Chondrocyte (in vitro differentiated cells): ENCODE measurements around the gene CPSF4L. TPM values are rescaled to one million over a fixed set of nuclear protein-coding genes. Genes with fewer than 3 reads are reported as not detected.

Source experiments
- DNase-seq: peaks from one replicate; pipeline ENCODE4 v3.0.0; 2021; ENCODE audit warnings: mixed read lengths, low spot score
- H3K27ac Mint-ChIP-seq: one replicate; pipeline ENCODE4 v1.8.0; 2021; ENCODE audit warnings: mild to moderate bottlenecking, moderate library complexity, mixed read lengths; ENCODE audit not compliant: unreplicated experiment
- H3K27me3 Mint-ChIP-seq: 2 replicates; pipeline ENCODE4 v1.8.0; 2021; ENCODE audit warnings: low read depth, mixed read lengths
- H3K36me3 Mint-ChIP-seq: 2 replicates; pipeline ENCODE4 v1.8.0; 2021; ENCODE audit warnings: low read depth, mixed read lengths
- H3K4me1 Mint-ChIP-seq: 2 replicates; pipeline ENCODE4 v1.8.0; 2021; ENCODE audit warnings: low read depth, mild to moderate bottlenecking, mixed read lengths
- H3K4me3 Mint-ChIP-seq: one replicate; pipeline ENCODE4 v1.8.0; 2021; ENCODE audit warnings: mild to moderate bottlenecking, moderate library complexity, mixed read lengths; ENCODE audit not compliant: unreplicated experiment
- H3K9me3 Mint-ChIP-seq: 2 replicates; pipeline ENCODE4 v1.8.0; 2021; ENCODE audit warnings: low read depth, mixed read lengths
- total RNA-seq: library from RNA; stranded (reverse); gene quantifications from 3 replicates; pipeline ENCODE4 v1.2.1, GENCODE V29; 2021
- TF ChIP-seq, protein P1 (sequence below): fragments of 200-600 bp; sonication (generic); IDR thresholded peaks from 2 replicates; pipeline ENCODE4 v1.5.0; 2021; ENCODE audit warnings: antibody characterized with exemption, mild to moderate bottlenecking, moderate library complexity

CPSF4L gene
- total RNA-seq, 1 donor from 2014 or later: not detected

DNA sequence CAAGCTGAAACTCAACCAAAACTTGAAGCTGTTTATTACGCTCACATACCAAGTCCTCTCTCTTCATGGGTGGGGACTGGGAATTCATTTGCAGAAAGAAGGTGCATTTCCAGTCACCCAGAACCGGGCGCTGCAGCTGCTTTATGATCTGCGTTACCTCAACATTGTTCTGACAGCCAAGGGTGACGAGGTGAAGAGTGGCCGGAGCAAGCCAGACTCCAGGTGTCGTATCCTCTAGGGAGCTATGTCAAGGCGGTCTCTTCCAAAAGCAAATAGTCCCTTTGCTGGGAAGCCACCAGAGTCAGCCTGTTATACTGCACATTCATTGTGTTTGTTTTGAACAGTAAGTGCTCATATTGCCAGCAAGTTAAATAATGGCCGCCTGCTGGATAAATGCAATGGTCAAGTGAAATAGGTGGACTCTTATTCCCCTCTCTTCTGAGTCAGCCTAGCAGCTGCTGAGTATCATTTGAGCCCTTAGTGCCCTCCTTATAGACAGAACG lies 56.2 kb downstream of the CPSF4L start:
- Mint-ChIP-seq H3K36me3 (peaks cover 53% of the 10 kb centered on the region), H3K27me3 (no peaks in the 10 kb centered on the region), H3K27ac (no peak overlapping the region), H3K4me3 (no peak overlapping the region), H3K4me1 (peaks cover 8% of the 10 kb centered on the region), H3K9me3 (no peaks in the 10 kb centered on the region)
- TF ChIP-seq, protein P1, sequence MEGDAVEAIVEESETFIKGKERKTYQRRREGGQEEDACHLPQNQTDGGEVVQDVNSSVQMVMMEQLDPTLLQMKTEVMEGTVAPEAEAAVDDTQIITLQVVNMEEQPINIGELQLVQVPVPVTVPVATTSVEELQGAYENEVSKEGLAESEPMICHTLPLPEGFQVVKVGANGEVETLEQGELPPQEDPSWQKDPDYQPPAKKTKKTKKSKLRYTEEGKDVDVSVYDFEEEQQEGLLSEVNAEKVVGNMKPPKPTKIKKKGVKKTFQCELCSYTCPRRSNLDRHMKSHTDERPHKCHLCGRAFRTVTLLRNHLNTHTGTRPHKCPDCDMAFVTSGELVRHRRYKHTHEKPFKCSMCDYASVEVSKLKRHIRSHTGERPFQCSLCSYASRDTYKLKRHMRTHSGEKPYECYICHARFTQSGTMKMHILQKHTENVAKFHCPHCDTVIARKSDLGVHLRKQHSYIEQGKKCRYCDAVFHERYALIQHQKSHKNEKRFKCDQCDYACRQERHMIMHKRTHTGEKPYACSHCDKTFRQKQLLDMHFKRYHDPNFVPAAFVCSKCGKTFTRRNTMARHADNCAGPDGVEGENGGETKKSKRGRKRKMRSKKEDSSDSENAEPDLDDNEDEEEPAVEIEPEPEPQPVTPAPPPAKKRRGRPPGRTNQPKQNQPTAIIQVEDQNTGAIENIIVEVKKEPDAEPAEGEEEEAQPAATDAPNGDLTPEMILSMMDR: no peak
- peak; percentile 26 for DNase-seq

DNA sequence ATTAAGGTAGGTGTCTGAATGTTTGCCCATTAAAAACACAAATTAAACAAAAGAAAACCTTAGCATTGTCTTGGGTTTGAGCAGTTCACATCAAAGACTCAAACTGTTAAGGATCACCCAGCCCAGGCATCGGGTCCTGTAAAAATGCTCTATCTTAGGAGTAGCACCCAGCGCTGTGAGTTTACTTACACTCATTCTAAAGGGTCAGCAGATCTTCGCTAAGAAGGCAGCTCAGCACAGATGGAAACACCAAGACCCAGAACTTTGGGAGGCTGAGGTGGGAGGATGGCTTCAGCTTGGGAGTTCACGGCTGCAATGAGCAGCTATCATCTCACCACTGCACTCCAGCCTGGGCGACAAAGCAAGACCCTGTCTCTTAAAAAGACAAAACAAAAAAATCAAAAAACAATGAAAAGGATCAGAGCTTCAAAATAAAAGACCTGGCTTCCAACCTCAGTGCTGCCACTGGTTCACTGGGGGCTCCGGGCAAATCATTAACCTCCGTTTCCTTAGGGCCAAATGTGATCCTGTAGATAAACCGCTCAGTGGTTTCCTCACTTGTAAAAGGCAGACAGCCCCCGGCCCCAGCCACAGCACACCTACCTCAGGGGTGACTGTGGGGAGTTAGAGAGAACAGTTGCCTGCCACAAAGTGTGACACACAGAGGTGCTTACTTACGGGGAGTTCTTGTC lies 57.7 kb downstream of the CPSF4L start:
- H3K4me3 Mint-ChIP-seq: no peak overlapping the region
- DNase-seq: no peak
- no peaks in the 10 kb centered on the region for H3K9me3 Mint-ChIP-seq
- no peaks in the 10 kb centered on the region for H3K4me1 Mint-ChIP-seq
- no peaks in the 10 kb centered on the region for H3K27me3 Mint-ChIP-seq
- TF ChIP-seq, protein P1: no peak
- peaks cover 66% of the 10 kb centered on the region for H3K36me3 Mint-ChIP-seq
- no peak overlapping the region for H3K27ac Mint-ChIP-seq

DNA sequence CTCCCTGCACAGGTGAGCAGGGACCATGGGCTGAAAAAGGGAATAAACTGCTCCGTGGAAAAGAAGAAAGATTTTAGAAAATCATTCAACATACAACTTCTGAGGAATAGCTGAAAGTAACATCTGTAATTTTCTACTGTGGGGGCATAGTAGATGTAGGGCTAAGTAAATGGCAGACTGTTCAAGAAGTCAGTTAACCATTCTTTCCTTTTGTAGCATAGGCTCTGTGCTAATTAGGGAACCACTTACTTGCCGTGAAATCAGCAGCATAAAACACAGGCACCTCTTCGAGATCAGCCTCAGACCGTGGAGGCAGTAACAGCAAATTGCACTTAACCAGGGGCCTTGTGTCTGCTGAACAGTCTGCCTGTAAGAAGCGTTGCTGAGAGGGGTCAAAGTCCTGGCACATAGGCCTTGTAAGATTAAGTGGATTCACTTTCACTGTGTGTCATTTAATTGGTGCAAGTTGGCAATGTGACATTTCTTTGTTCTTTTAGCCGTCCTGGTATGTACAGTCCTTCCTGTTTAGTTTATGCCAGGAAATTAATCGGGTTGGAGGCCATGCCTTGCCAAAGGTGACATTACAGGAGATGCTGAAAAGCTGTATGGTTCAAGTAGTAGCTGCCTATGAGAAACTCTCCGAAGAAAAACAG lies 58.4 kb downstream of the CPSF4L start:
- H3K27ac Mint-ChIP-seq: no peak overlapping the region
- no peaks in the 10 kb centered on the region for H3K9me3 Mint-ChIP-seq
- H3K4me3 Mint-ChIP-seq: no peak overlapping the region
- no peaks in the 10 kb centered on the region for H3K4me1 Mint-ChIP-seq
- H3K27me3 Mint-ChIP-seq: no peaks in the 10 kb centered on the region
- peaks cover 66% of the 10 kb centered on the region for H3K36me3 Mint-ChIP-seq
- TF ChIP-seq, protein P1: no peak
- DNase-seq: no peak

DNA sequence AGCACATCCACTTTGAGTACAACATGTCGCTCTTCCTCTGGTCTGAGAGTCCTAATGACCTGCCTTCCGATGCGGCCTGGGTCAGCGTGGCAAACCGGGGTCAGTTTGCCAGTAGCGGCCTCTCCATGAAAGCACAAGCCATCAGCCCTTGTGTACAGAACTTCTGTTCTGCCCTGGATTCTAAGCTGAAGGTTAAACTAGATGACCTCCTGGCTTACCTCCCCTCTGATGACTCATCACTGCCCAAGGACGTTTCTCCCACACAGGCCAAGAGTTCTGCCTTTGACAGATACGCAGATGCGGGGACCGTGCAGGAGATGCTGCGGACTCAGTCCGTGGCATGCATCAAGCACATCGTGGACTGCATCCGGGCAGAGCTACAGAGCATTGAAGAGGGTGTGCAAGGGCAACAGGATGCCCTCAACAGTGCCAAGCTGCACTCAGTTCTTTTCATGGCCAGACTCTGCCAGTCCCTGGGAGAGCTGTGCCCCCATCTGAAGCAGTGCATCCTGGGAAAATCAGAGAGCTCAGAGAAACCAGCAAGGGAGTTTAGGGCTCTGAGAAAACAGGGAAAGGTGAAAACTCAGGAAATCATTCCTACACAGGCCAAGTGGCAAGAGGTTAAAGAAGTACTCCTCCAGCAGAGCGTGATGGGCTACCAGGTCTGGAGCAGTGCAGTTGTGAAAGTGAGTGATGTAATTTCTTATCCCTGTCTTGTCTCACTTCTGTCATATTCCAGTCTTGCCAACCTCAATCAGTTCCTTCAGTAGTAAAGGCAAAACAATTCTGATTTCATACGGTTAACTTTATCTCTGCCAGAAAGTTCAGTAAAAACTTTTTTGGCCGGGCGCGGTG lies 60.2 kb downstream of the CPSF4L start:
- Mint-ChIP-seq H3K4me3 (no peak overlapping the region), H3K36me3 (peaks cover 70% of the 10 kb centered on the region), H3K27ac (peak overlapping the region; percentile 29), H3K27me3 (no peaks in the 10 kb centered on the region), H3K4me1 (no peaks in the 10 kb centered on the region), H3K9me3 (no peaks in the 10 kb centered on the region)
- DNase-seq: no peak
- TF ChIP-seq, protein P1: no peak

DNA sequence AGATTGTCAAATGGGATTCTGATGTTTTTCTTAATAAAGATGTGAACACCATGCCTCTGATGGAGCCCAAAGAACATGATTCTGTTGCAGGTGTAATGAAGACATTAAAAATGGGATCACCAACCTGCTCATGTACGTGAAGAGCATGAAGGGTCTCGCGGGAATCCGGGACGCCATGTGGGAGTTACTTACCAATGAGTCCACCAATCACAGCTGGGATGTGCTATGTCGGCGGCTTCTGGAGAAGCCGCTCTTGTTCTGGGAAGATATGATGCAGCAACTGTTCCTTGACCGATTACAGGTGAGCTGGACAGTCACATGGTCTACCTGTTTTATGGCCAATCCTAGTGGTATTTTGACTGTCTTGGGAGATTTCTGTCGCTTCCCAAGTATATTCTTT lies 61.2 kb downstream of the CPSF4L start:
- no peak overlapping the region for H3K4me3 Mint-ChIP-seq
- peaks cover 71% of the 10 kb centered on the region for H3K36me3 Mint-ChIP-seq
- no peak for DNase-seq

More for the DNA sequence above, 61.2 kb downstream of the CPSF4L start:
- H3K27me3 Mint-ChIP-seq: no peaks in the 10 kb centered on the region
- H3K4me1 Mint-ChIP-seq: no peaks in the 10 kb centered on the region
- TF ChIP-seq, protein P1: no peak
- H3K27ac Mint-ChIP-seq: no peak overlapping the region
- no peaks in the 10 kb centered on the region for H3K9me3 Mint-ChIP-seq
